Nephron progenitor cell (in vitro differentiated cells): Measurements from ENCODE around the gene RPL34.

ENCODE experiments used
- DNase-seq: peaks from one replicate; pipeline ENCODE4 v3.0.0; 2021
- H3K27ac Mint-ChIP-seq: 2 replicates; pipeline ENCODE4 v1.8.0; 2021; ENCODE audit warnings: mild to moderate bottlenecking, moderate library complexity, mixed read lengths
- H3K27me3 Mint-ChIP-seq: 2 replicates; pipeline ENCODE4 v1.8.0; 2021; ENCODE audit warnings: mild to moderate bottlenecking, low read depth, mixed read lengths; ENCODE audit not compliant: poor library complexity
- H3K36me3 Mint-ChIP-seq: 2 replicates; pipeline ENCODE4 v1.8.0; 2021; ENCODE audit warnings: low read depth, mixed read lengths
- H3K4me1 Mint-ChIP-seq: 2 replicates; pipeline ENCODE4 v1.8.0; 2021; ENCODE audit warnings: mixed read lengths
- H3K4me3 Mint-ChIP-seq: 2 replicates; pipeline ENCODE4 v1.8.0; 2021; ENCODE audit warnings: mild to moderate bottlenecking, moderate library complexity, mixed read lengths
- H3K9me3 Mint-ChIP-seq: 2 replicates; pipeline ENCODE4 v1.8.0; 2021; ENCODE audit warnings: mild to moderate bottlenecking, moderate library complexity, mixed read lengths
- CTCF ChIP-seq: fragments of 200-600 bp; sonication (generic); IDR thresholded peaks from 2 replicates; pipeline ENCODE4 v1.5.0; 2021; ENCODE audit warnings: antibody characterized with exemption

Gene RPL34

GRCh38 chr4:108649863-108650211, 29.5 kb downstream of the RPL34 start:
- Mint-ChIP-seq H3K4me1 (peaks cover 25% of the 10 kb centered on the region), H3K27me3 (peaks cover 4% of the 10 kb centered on the region), H3K36me3 (peaks cover 20% of the 10 kb centered on the region), H3K9me3 (no peaks in the 10 kb centered on the region), H3K4me3 (peak overlapping the region; percentile 99), H3K27ac (peak overlapping the region; percentile 100)
- TF ChIP-seq CTCF, result no peak
- DNase-seq, result no peak

GRCh38 chr4:108650212-108651013, 30.0 kb downstream of the RPL34 start, which contains the start of gene OSTC:
TSS of gene OSTC (plus strand) at chr4:108650599. CDS start at chr4:108650656, 57 bp downstream.
- Mint-ChIP-seq H3K9me3 (no peaks in the 10 kb centered on the region), H3K27ac (peak within 1 kb of the TSS; percentile 100), H3K4me3 (peak within 1 kb of the TSS; percentile 99), H3K36me3 (peaks cover 24% of the 10 kb centered on the region), H3K4me1 (peaks cover 25% of the 10 kb centered on the region), H3K27me3 (peaks cover 4% of the 10 kb centered on the region)
- TF ChIP-seq CTCF, result no peak
- DNase-seq, result peak; percentile 97

- no peak for DNase-seq
- Mint-ChIP-seq H3K4me1 (peaks cover 25% of the 10 kb centered on the region), H3K27me3 (peaks cover 4% of the 10 kb centered on the region), H3K4me3 (peak overlapping the region; percentile 99), H3K36me3 (peaks cover 31% of the 10 kb centered on the region), H3K27ac (peak overlapping the region; percentile 100), H3K9me3 (no peaks in the 10 kb centered on the region)
- TF ChIP-seq CTCF, result no peak
These were observed 30.8 kb downstream of the RPL34 start for GRCh38 chr4:108651014-108651791.

- DNase-seq, result no peak
- Mint-ChIP-seq H3K27me3 (no peaks in the 10 kb centered on the region), H3K9me3 (no peaks in the 10 kb centered on the region), H3K27ac (no peak overlapping the region), H3K4me3 (no peak overlapping the region), H3K36me3 (peaks cover 88% of the 10 kb centered on the region), H3K4me1 (no peaks in the 10 kb centered on the region)
- TF ChIP-seq CTCF, result no peak
These were observed 42.3 kb downstream of the RPL34 start for GRCh38 chr4:108662629-108663028.

GRCh38 chr4:108674356-108674977, 54.1 kb downstream of the RPL34 start:
- H3K9me3 Mint-ChIP-seq, result no peaks in the 10 kb centered on the region
- H3K27ac Mint-ChIP-seq, result peak overlapping the region; percentile 47
- peaks cover 3% of the 10 kb centered on the region for H3K27me3 Mint-ChIP-seq
- H3K4me1 Mint-ChIP-seq, result no peaks in the 10 kb centered on the region
- no peak overlapping the region for H3K4me3 Mint-ChIP-seq
- no peak for TF ChIP-seq CTCF
- peaks cover 16% of the 10 kb centered on the region for H3K36me3 Mint-ChIP-seq
- no peak for DNase-seq
